ENCODE data around the gene UPK3B. TPM values are rescaled to one million over a fixed set of nuclear protein-coding genes. Genes with fewer than 3 reads are reported as not detected.
A peak's percentile ranks its signal among the peaks of the same experiment; 100 is the strongest.

Gene UPK3B
- total and polyA plus RNA-seq, 2 of the 13 experiments (the other 11 are each of a cell fraction or from before 2014, with no cell fraction given): not detected

GRCh38 chr7:76515999-76516443, 5.7 kb downstream of the UPK3B start (continued):
- TF ChIP-seq HNF1A (IDR thresholded peaks at IDR 0.05; ENCODE audit: low read depth) (no peak), HNF1A (CRISPR knock-in tag; IDR thresholded peaks at IDR 0.05; ENCODE audit: borderline replicate concordance) (0 out of 2 replicates have a peak, but pooled peaks have one; percentile 31), ZNF788 (CRISPR knock-in tag; IDR thresholded peaks at IDR 0.05; ENCODE audit: borderline replicate concordance) (0 out of 2 replicates have a peak, but pooled peaks have one; percentile 25), ZNF101 (CRISPR knock-in tag; IDR thresholded peaks at IDR 0.05; ENCODE audit: borderline replicate concordance, low read depth) (no peak), ZKSCAN5 (CRISPR knock-in tag; IDR thresholded peaks at IDR 0.05) (no peak), PAWR (CRISPR knock-in tag; IDR thresholded peaks at IDR 0.05; ENCODE audit: borderline replicate concordance) (0 out of 2 replicates have a peak, but pooled peaks have one; percentile 44), GMEB1 (CRISPR knock-in tag; IDR thresholded peaks at IDR 0.05; ENCODE audit: borderline replicate concordance) (peak; percentile 53; the same call in 1 of the 2 replicates), HNRNPLL (IDR thresholded peaks at IDR 0.05; ENCODE audit: low read depth, low read length, poor library complexity, severe bottlenecking) (peak; percentile 55), HNRNPUL1 (IDR thresholded peaks at IDR 0.05; ENCODE audit: low read depth, low read length) (no peak), HDAC2 (CRISPR knock-in tag; IDR thresholded peaks at IDR 0.05) (peak; percentile 59; the same call in 1 of the 2 replicates), GLI4 (CRISPR knock-in tag; IDR thresholded peaks at IDR 0.05; ENCODE audit: borderline replicate concordance) (no peak), ZNF777 (CRISPR knock-in tag; IDR thresholded peaks at IDR 0.05) (0 out of 2 replicates have a peak, but pooled peaks have one; percentile 33), SMYD3 (CRISPR knock-in tag; IDR thresholded peaks at IDR 0.05) (no peak), IRF2 (CRISPR knock-in tag; IDR thresholded peaks at IDR 0.05) (peak; percentile 69), ZNF446 (CRISPR knock-in tag; IDR thresholded peaks at IDR 0.05) (no peak), ZNF75D (CRISPR knock-in tag; IDR thresholded peaks at IDR 0.05; ENCODE audit: borderline replicate concordance) (no peak), NFYC (CRISPR knock-in tag; IDR thresholded peaks at IDR 0.05) (no peak), SNRNP70 (IDR thresholded peaks at IDR 0.05; ENCODE audit: low read depth, low read length) (no peak), SCMH1 (CRISPR knock-in tag; IDR thresholded peaks at IDR 0.05; ENCODE audit: borderline replicate concordance) (no peak), ZNF703 (CRISPR knock-in tag; IDR thresholded peaks at IDR 0.05; ENCODE audit: borderline replicate concordance) (no peak), JUND (CRISPR knock-in tag; IDR thresholded peaks at IDR 0.05) (0 out of 2 replicates have a peak, but pooled peaks have one; percentile 49), ZNF543 (CRISPR knock-in tag; IDR thresholded peaks at IDR 0.05) (no peak; the same call in 1 of the 2 replicates)

All from HepG2 (cell line).